Stimulated activated CD8-positive, alpha-beta memory T cell treated with anti-CD3 and anti-CD28 coated beads, Interleukin-7, amount 100 ng/mL, for 24 hours (primary cell): ENCODE data around the gene TTC14.
"Not testable (repeated sequence)": the region's sequence is repeated elsewhere in the genome, so short reads cannot be mapped to it uniquely, and the experiment has no call there.

Experiments used
- DNase-seq: peaks from one replicate; pipeline ENCODE4 v3.0.0-alpha.2; 2020; ENCODE audit warnings: low read depth

The TTC14 gene, protein sequence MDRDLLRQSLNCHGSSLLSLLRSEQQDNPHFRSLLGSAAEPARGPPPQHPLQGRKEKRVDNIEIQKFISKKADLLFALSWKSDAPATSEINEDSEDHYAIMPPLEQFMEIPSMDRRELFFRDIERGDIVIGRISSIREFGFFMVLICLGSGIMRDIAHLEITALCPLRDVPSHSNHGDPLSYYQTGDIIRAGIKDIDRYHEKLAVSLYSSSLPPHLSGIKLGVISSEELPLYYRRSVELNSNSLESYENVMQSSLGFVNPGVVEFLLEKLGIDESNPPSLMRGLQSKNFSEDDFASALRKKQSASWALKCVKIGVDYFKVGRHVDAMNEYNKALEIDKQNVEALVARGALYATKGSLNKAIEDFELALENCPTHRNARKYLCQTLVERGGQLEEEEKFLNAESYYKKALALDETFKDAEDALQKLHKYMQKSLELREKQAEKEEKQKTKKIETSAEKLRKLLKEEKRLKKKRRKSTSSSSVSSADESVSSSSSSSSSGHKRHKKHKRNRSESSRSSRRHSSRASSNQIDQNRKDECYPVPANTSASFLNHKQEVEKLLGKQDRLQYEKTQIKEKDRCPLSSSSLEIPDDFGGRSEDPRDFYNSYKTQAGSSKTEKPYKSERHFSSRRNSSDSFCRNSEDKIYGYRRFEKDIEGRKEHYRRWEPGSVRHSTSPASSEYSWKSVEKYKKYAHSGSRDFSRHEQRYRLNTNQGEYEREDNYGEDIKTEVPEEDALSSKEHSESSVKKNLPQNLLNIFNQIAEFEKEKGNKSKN

DNA sequence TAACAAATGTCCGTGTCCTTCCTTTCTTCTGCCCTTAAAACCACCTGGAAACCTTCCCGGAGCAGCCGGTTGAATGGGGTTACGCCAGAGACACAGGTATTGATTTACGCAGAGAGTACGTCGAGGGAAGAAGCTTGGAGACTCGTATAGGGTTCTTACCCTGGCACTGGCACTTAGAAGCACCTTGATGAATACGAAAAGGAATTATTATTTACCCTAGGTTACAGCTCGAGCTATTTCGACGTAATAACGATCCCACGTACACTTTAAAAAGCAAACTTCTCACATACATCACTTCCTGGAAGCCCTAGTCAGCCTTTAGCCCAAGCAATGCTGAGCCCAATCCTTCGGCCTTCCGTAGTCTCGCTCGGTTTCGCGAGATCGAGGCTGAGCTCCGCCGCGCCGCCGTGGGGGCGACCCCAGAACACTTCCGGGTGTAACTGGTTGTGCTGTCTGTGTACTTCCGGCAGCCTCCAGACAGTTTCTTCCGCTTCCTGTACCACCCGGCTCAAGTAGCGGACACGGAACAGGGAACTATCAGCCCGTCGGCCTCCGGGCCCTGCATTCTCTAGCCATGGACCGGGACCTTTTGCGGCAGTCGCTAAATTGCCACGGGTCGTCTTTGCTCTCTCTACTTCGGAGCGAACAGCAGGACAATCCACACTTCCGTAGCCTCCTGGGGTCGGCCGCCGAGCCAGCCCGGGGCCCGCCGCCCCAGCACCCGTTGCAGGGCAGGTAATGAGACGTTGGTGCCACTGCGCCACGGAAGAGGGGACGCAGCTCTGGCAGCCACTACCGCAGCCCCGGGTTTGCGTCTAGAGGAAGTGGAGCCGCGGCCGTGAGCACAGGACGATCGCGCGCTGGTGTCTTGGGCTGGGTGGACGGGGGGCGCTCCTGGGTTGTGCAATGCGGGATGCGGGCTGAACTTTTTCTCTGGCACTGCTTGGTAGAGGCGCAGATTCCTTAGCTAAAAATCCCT, at the start of gene TTC14:
TTC14 (plus strand) TSS at position 476 of the 979 bp plus-strand sequence; CDS start at position 575, 99 bp downstream.
- DNase-seq = peak; percentile 89

DNA sequence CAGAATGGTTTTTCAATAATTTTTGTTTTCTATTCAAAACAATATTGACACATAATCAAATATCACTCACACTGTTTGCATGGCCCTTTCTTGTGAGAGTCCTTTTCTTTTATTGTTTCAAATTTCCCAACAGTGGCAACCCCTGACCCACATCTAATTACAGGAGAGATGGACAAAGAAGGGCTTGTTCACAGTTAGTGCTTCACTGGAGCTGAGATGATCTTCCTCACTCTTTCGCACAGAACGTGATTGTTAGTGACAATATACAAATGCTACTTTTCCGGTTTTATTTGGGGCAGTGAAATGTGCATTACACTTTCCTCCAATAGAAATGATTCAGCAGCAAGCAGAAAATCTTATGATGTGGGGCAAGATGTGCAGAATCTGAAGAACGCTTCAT, 38.6 kb upstream of the TTC14 start:
- no peak for DNase-seq

DNA sequence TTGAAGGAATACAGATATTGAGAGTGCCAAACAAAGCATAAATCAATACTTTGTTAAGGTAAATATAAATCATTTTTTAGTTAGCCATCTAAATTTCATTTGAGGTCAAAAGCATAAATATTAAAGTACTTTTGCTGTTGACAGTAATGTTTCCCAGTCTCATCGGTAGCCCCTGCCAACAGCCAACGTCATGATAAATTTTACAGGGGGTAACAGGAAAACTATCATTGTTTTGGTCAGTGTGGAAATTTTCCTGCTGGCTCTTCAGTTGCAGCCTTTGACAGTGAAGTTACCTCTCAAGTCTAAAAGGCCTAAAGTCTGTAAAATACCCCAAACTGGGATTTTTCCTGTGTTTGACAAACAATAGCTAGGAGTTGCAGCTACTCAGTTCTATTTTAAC, 37.3 kb upstream of the TTC14 start:
- DNase-seq = no peak

DNA sequence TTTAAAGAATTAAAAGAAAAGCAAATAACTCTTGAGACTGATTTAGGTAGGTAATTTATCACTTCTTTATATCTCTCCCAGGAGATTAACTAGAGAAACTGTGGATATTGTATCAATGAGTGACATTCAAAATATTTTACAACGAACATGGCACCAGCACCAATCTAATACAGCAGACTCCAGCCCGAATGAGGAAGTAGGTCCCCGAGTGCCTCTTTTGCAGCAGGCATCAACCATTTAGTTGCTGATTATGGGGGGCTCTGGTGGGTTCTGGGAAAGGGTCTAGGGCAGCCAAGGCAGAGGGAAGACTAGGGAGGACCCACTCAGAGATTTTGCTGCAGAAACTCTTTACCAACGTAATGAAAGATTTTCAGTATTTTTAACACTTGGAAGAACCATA, 31.7 kb upstream of the TTC14 start:
- DNase-seq = no peak

DNA sequence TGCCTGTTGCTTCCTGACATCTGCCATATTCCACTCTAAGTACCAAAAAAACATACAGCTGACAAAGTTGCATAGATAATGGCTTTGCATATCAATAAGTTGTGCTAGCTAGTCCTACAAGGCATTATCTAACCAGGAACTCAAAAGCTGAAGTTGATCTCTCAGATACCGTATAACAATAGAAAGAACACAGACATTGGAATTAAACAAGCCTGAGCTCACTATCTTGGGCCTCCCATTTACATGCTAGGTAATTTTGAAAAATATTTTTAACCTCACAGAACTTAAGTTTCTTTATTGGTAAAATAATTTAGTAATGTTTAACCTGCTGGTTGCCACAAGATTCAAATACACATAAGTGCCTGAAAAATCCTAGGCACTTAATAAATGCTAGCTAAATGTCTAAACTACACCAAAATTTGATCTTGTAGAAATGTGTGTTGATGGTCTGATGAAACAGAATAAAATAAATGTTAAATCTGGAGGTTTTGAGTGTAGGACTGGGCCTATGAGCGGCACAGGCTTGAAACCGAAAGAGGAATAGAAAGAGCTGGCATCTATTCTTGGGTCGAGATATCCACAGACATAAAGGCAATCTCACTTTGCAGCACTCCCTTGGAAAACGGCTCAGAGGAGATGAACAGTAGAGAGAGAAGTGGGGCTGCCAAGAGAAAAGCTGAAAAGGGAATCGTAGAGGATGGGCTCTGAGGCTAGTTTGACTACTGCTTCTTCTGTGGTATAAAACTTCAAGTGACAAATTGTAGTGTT, 29.9 kb upstream of the TTC14 start:
- no peak for DNase-seq

DNA sequence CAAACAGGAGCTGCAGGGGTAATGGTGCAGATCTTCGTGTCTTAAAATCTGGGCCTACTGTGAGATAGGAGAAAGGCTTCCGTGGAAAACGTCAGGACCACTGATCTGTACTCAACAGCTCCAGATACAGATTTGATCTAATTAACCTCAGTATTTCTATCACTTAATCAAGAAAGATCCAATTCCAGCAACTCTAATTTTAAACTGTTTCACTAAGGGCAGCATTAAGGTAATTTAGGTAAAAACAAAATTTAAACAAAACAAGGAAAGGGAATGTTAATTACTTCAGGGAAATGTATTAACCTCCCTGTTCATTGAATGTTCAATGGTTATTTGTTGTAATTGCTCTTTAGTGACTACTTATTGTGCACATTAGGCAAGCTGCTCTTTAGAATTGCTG, 26.4 kb upstream of the TTC14 start:
- DNase-seq = no peak

DNA sequence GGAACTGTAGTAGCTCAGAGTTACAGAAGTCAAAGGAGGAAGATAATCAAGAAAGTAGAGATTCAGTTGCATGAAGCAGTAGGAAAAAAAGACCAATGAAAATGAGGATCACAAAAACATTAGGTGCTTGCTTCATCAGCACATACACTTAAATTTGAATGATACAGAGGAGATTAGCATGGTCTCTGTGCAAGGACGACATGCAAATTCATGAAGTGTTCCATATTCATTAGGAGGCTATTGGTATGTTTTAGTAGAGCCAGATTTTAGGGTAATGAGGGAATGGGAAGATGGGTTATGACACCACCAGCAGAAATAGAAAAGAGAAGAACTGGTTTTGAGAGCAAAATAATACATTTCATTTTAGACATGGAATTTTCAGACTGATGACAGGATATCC, 21.0 kb upstream of the TTC14 start:
- DNase-seq = no peak

DNA sequence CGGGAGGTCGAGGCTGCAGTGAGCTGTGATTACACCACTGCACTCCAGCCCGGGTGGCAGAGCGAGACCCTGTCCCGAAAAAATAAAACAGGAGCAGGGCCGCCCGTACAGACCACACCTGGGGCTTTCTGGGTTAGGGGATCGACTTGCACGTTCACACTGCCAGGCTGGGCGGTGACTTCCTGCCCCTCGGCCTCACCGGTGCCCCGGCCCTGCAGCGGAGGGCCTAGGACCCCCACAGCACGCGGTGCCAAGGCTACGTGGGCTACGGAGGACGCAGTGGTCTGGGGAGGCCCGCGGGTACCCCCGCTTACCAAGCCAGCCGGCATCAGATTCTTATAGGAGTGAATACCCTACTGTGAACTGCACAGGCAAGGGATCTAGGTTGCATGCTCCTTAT, 11.6 kb upstream of the TTC14 start:
- DNase-seq = no peak

DNA sequence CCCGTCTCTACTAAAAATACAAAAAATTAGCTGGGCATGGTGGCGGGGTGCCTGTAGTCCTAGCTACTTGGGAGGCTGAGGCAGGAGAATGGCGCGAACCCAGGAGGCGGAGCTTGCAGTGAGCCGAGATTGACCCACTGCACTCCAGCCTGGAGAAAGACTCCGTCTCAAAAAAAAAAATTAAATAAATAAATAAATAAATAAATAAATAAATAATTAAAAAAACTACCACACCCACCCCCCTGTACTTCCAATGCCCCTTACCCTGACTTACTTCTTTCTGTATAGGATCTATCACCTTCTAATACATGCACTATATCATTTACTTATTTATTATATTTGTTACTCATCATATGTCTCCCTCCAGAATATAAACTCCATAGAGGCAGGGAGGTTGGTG, 8.3 kb upstream of the TTC14 start:
- not testable (repeated sequence) for DNase-seq

DNA sequence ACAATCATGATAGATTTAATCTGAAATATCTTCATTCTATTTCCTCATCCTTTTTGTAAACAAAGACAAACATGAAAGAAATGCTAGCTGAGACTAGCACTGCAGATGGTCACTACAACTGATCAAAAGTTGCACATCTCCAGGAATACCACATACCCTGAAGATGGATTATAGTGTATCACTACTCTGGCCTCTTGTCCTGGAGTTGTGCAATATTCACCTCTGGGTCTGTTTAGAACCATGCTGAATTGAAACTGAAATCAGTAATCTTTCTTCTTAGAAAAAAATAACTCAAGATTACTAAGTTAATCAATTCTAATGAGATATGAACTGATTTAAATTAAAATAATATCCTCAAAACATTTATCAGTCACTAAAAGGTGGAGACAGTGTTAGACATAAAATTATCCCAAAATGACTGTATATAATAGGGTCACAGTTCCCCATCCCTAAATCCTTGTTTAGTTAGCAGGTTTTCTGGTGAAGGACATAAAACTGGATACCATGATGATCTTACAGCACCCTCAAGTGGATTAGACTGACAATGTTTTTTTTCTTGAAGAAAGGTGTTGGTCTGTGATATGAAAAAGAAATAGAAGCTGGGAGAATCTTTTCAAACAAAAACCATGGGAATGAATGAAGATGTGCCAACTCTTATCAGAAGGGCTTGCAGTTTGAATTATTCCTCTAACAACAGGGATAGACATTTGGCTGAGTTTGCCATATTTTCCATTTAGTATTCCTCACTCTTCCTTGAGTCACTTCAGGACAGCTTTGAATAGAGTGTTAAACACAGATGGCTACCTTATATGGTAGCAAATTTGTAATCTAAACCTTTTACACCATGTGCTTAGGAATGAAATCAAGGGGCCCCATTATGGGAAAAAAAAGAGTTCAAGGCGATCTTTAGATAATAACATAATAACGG, 7.1 kb upstream of the TTC14 start:
- DNase-seq = no peak

DNA sequence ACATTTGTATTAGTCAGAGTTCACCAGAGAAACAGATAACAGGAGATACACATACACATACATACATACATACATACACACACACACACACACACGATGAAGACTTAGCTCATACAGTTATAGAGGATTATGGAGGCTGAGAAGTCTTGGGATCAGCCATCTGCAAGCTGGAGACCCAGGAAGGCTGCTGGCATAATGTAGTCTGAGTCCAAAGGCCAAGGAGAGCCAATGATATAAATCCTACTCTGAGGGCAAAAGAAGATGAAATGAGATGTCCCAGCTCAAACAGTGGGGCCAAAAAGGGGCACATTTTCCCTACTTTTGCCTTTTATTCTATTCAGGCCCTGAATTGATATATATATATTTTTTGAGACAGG, 6.4 kb upstream of the TTC14 start:
- no peak for DNase-seq

DNA sequence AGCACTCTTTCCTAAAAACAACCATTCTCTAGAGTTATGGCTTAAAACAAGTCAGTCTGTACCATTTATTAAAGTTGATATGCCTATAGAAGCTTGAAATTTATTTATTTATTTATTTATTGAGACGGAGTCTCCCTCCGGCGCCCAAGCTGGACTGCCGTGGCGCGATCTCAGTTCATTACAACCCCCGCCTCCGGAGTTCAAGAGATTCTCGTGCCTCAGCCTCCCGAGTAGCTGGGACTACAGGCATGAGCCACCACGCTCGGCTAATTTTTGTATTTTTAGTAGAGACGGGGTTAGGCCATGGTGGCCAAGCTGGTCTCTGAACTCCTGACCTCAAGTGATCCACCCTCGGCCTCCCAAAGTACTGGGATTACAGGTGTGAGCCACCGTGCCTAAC, 1.5 kb upstream of the TTC14 start:
- no peak for DNase-seq

DNA sequence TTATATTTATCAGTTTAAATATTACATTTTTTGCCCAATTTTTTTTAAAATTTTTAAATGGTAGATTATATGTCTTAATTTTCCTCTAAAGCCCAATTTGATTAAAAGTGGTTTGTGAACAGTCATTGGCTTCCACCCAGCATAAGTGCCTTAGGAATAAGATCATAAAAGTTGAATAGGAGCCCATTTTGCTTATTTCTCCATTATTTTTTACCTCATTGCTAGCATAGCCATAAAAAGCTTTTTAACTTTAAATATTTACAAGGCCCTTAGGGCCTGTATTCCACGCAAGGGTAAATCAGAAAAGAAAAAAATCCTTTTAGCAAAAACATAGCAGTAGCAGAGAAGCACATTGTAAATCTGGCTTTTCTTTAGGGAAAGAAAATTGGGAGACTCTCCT, 9.0 kb downstream of the TTC14 start:
- DNase-seq = no peak

DNA sequence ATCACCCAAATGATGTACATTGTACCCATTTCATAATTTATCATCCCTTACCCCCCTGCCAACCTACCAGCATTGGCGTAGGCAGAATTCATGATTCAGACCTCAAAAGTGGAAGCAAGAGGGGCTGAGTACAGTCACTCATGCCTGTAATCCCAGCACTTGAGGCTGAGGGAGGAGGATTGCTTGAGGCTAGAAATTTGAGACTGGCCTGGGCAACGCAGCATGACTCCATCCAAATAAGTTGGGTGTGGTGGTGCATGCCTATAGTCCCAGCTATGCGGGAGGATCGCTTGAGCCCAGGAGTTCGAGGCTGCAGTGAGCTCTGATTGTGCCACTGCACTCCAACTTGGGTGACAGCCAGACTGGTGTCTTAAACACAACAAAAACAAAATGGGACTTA, 10.4 kb downstream of the TTC14 start:
- no peak for DNase-seq

DNA sequence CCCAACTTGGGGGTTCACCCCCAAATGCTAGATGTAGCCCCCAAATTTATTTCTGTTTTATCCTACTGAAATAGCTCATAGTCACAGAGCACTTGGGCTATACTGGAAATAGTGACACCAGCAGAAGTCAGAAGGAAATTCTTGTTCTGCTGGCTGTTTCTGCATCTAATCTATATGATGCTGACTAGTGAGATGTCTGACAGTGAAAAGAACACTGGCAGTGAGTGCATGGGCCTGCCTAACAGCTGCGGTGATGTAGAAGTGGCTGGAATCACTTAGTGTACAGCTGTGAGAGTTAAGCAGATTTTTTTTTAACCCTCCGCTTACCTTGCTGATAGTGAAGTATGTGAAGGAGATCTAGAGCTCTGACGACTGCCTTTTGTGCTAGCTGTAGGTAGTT, 14.0 kb downstream of the TTC14 start:
- DNase-seq = no peak

DNA sequence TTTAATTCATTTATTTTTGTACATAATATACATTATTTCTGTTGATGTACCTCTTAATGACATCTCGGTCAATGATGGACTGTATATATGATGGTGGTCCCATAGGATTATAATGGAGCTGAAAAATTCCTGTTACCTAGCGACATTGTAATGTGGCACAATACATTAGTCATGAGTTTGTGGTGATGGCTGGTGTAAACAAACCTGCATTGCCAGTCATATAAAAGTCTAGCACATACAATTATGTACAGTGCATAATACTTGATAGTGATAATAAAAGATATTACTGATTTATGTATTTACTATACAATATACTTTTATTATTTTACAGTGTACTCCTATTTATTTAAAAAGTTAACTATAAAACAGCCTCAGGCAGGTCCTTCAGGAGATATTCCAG, 15.1 kb downstream of the TTC14 start:
- DNase-seq = no peak

DNA sequence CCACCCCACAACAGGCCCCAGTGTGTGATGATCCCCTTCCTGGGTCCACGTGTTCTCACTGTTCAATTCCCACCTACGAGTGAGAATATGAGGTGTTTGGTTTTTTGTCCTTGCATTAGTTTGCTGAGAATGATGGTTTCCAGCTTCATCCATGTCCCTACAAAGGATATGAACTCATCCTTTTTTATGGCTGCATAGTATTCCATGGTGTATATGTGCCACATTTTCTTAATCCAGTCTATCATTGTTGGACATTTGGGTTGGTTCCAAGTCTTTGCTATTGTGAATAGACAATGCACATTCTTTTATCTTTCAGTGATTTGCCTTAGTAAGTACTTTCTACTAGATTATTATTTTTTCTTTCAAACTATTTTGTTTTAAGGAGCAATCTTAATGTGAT, 16.6 kb downstream of the TTC14 start:
- DNase-seq = not testable (repeated sequence)

DNA sequence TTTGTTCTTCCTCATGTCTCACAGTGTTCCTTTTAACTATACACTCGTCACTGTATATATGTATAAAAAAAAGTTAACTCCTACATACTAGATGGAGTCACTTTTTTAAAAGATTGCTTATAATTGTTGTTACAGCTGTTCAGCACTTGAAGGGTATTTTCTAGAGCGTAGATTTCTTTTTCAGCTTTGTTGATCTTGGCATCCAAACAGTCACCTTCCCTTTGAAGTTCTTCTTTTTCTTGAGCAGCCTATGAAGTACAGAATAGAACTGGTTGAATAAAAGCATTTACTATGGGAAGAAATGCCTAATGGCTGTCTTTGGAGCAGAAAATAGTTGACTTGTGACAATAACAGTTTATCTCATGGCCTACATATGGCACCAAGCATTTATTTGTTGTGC, 17.8 kb downstream of the TTC14 start:
- no peak for DNase-seq

DNA sequence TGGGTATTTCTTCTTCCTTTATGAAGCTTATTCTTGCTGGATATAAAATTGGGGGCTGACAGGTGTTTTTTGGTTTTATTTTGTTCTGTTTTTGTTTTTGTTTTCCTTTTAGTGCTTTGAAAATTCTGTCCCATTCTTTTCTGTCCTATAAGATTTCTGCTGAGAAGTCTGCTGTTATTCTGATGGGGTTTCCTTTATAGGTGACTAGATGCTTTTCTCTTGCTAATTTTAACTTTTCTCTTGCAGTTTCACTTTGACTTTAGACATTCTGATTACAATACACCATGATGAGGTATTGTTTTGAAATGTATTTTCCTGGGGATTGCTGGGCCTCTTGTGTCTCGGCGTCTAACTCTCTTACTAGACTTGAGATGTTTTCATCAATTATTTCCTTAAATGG, 22.8 kb downstream of the TTC14 start:
- no peak for DNase-seq

DNA sequence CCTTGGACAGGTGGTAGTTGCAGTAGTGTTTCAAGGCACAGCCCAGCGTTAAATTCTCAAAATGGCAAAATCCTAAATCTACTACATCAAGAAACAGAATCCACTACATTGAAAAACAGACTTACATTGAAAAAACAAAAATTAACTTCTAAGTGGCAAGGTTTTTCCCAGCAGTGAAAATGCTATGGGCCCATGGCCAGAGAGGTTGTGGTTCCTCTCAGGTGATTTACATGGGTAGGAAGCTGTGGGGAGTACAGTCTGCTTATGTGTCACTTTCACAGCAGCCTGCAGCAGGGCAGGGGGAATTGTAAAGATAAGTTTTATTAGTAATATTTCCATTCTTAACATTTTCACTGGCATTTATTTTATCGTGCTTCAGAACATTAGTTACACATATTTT, 24.9 kb downstream of the TTC14 start:
- DNase-seq = no peak

DNA sequence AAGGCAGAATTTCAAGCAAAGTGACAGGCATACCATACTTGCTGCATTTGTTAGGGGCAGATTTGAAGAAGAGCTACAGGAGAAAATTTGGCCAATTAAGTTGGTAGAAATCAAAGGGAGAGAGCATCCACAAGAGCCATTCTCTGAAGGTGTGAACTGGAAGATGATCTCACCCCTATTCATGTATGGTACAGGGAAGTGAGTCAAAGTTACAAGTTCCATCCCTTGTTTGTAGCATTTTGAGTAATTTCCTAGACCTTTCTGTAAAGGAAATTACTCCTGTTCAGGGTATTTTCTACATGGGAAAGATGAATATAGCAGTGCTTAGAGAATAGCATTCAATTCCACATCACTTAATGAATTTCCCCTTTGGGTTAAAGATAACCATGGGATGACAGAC, 28.4 kb downstream of the TTC14 start:
- no peak for DNase-seq
